NCI-H345 treated with DMSO at 0.1 percent for 48 hours (cell line): ENCODE data around the gene FAM234A.

ENCODE experiments used
- DNase-seq: peaks from one replicate; lab custom pipeline; 2025; ENCODE audit not compliant: unreplicated experiment; lab: John Stamatoyannopoulos, UW

FAM234A gene

DNA sequence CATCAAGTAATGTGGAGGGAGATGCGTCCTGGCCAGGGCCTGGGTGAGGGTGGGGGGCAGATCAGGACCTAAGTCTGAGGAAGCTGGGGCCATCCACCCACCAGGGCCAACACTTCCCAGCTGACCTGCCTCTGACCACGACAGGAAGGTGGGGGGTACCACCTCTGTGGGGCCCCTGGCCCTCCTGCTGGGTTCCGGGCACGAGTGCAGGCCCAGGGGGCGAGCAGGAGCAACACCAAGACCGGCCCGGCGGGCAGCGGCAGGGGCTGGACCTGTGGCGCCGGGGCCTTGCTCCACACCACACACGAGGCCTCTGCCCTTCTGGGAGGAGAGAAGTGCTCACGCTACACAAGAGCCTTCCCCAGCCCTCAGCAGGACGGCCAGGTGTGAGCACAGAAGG lies 61.7 kb downstream of the FAM234A start:
- no peak for DNase-seq

DNA sequence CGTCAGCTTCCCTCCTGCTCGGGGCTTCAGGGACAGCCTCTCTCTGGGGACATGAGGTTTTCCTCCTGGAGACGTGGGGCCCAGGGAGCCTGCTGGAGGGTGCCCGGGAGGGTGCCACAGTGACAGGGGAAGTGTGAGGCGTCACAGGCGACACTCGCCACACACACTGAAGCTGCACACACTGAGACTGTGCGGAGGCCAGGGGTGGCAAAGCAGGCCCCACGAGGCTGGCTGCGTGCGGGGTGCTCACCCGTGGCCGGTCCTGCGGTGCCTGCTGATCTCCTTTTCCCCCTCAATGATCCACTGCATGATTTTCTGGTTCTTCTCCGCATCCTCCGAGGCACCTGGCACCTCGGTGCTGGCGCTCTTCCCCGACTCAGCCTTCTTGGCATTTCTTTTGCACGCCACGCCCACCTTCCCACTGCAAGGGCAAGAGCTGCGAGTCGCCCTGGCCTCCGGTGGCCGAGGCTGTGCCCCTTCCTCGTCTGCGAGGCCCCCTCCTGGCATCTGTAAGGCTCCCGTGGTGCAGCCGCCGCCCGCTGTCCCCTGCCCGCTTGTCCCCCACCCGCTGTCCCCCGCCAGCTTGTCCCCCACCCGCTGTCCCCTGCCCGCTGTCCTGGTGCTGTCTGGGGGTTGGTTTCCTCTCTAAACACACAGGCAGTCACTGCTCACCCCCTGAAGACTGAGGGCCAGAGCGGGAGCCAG lies 62.3 kb downstream of the FAM234A start:
- no peak for DNase-seq

DNA sequence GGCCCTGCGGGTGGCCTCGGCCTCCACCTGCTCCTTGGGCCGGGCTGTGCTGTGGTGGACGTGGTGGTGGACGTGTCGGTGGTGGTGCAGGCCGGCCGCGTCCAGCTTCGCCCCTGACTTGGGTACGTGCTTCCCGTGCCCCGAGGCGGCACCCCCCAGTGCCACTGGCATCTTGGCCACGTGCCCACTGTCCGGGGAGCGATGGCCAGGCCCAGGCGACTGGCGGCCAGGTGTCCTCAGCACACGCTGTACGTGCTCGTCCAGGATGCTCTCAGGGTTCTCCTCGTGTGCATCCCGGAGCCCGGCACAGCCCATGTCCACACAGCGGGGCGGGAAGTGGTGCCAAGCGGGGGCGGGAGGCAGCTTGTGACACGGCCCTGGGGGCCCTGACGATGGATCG lies 63.2 kb downstream of the FAM234A start:
- DNase-seq = no peak

DNA sequence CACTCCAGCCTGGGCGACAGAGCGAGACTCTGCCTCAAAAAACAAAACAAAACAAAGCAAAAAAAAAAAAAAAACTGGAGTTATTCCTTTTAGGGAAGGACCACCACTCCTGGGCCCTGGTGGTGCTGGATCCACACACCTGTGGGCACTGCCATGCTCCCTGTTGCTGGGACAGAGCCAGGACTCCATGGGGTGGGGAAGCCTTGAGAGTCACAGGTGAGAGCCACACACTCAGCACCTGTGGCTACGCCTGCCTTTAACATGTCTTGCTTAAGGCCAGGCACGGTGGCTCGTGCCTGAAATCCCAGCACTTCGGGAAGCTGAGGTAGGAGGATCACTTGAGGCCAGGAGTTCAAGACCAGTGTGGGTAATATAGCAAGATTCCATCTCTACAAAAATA lies 66.6 kb downstream of the FAM234A start:
- DNase-seq = no peak

DNA sequence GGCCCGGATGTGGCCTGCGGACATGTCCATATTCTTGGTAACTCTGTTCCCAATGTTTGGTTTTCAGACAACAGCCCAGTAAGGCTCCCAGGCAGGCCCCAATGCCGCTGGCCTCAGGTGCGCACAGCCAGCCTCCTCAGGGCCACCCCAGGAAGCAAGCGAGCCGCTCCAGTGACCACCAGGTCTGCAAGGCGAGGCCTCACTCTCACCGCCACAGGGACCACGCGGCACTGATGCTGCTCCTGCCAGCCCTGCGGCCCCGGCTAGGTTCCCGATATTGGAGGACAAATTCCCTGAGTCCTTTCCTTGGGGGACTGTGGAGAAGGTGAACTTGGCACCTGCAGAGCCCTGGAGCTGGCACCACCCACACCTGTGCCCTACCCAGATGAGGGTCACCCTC lies 67.3 kb downstream of the FAM234A start:
- no peak for DNase-seq

DNA sequence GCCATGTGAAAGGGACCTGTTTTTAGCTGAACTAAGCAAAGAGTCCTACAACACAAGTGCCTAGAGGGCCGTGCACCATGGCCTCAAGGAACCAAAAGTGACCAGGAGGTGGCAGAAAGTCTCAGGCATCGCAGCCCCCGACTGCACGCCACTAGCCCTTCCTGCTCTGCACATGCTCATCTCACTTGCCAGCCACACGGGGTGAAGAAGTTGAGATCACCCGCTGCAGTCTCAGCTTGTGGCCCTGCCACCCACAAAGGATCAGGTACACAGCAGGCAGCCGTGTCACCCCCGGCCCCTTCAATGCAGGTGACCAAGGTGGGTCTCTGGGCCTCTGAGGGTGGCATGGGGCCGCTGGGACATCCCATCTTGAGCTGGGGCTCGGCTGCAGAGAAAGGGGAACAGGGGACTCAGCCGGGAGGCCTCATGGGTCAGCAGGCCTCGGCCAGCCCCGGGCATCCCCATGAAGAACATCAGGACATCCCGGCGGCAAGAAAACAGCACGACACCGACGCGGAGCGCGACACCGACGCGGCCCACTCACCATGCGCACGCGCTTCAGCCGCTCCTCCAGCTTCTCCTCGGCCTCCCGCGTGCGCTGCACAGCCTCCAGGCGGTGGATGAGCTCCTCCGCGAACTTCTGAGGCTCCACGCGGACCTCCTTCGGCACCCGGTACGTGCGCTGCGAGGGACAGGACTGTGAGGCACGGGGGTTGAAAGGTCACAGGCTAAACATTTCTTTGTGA lies 69.3 kb downstream of the FAM234A start:
- no peak for DNase-seq

DNA sequence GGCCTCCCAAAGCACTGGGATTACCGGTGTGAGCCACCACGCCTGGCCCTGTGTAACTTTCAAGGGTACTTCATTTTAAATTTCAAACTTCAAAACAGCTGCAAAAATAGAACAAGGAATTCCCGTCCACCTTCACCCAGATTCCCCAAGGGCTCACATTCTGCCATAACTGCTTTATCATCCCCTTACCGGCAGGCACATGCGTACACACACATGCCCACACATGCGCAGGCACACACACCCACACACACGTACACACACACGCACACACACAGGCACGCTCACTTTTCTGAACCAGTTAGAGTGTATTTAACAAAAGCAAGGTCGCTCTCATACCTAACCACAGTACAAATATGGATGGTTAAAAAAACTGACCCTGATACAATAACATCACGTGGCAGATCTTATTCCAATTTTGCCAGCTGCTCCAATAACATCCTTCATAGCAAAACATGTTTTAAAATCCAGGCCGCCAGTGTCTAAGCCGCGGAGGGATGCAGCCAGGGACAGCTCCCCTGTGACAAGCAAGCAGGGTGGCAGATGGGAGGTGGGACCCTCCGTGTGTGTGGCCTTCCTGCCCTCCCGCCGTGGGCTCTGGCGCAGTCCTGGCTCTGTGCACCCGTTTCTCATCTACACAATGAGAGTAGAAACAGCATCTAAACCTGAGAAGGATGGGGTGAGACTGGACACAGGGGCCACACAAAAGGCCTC lies 71.5 kb downstream of the FAM234A start:
- DNase-seq = no peak

DNA sequence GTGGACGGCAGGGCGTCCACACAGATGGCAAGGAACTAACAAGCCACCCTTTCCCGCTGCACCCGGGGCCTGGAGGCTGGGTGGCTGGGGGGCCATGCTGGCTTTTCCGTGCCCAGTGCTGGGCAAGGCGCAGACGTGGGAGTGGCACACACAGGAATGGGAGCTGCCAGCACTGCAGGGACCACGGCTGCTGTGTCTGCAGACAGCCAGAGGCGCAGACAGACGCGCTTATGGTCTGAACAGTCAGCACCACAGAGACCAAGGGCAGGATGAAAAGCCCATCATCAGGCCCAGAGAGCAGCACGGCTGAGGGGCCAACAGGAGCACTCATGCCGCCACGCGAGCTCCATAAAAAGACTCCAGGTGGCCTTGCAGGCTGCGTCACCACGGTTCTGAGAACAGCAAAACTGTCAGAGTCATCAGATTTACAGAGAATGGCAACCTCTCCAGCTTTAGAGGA lies 72.3 kb downstream of the FAM234A start:
- no peak for DNase-seq

DNA sequence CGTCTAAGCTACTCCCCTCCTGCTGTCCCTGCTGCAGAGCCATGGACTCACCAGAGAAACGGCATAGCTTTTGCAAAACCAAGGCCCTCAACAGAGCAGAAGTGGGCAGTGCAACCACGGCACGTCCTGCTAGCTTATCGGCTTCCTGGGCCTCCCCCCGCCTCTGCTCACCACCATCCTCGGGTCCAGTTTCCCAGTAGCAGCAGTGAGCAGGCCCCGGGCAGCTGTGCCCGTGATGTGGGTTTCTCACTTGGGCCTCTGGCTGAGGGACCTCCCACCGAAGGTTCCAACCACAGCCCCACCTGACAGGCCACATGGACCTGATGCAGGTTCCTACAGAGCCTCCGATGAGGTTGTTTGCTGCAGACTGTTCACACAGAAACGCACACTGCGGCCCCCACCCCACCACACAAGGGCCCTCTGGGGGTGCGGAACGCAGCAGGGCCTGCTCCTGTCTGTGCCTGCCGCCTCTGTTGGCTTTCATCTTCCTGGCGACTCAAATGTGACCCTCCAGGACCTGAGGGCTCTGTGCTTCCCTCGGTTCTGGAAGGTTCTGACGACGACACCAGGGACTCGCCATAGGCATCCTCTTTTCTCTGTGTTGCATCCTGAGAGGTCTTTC lies 73.2 kb downstream of the FAM234A start:
- no peak for DNase-seq

DNA sequence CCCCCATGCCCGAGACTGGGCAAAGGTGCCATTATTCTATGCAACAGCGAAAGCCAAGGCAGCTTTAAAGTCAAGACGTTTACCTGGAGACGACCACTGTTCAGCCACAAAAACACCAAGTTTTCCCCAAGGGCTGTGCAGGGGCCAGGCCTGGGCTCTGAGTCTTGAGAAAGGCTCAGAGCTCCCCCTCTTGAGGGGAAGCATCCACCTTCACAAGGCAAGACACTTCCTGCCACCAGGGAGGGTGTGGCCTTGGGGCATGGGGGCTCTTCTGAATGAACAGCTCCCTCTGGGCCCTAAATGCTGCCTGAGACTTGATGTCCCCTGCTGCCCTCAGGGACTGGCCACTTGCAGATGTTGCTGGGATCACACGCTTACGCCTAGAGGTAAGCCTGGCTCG lies 74.9 kb downstream of the FAM234A start:
- DNase-seq = no peak

DNA sequence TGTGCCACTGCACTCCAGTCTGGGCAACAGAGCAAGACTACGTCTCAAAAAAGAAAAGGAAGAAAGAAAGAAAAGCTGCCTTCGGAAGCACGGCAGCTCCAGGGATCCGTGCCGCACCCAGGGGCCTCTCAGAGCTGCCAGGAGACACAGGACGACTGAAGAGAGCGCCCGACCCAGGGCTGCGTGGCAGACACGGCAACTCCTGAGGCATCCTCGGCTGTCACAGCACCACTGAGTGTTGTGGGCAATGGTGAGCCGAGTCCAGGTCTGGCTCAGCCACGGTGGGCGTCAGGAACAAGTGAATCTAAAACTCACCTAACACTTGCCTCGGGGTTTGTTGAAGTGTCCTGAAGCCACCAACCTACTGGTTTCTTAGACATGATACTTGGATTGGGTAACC lies 77.1 kb downstream of the FAM234A start:
- no peak for DNase-seq

DNA sequence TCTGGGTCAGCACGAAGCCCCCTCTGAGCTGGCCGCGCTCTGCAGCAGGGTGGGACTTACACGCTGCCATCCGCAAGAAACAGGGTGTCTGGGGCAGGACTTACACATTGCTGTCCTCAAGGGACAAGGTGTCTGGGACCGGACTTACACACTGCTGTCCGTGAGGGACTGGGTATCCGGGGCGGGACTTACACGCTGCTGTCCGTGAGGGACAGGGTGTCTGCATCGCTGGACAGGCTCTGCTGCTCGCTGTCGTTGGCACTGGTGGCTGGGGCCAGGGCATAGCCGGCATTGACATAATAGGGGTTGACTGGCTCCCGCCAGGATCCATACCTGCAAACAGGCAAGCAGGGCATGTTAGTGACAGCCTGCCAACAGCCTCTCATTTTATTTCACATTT lies 79.7 kb downstream of the FAM234A start:
- DNase-seq = no peak

DNA sequence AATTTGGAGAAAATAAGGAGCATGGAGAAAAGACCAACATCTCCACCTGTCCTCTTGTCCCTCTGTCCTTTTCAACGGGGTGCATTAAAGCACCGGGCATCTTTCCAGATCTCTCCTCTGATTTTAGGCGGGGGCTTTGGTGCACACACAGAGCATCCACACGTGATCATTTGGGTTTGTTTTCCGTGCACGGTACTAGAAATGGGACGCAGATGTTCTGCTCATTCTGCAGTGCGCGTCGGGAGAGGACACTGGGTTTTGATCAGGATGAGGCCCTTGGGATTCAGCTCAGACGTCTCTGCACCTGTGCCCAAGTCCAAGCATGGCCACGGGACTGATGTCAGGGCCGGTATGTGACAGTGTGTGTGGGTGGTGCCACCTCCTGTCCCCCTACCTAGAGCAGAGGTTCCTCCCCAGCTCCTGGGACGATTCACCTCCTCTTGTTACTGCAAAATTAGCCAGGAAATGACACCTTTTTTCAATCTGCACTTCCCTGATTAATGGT lies 80.2 kb downstream of the FAM234A start:
- no peak for DNase-seq
